A549 (cell line): Measurements from ENCODE around the gene ATP8A1.

Experiments
- CTCF ChIP-seq: fragments of >200 bp; sonication (Bioruptor Twin); formaldehyde crosslinking; IDR thresholded peaks from 3 replicates; pipeline ENCODE4 v1.5.1; 2016
- EP300 ChIP-seq, 2 experiments: fragments of >200 bp; sonication (Bioruptor Twin); formaldehyde crosslinking; IDR thresholded peaks; 2 replicates in 1 of 2; 3 replicates in 1 of 2; pipeline ENCODE4 v1.6.1; 2016 to 2017
- HDAC2 ChIP-seq: fragments of 200-600 bp; sonication (generic); IDR thresholded peaks from 2 replicates; pipeline ENCODE4 v1.6.1; 2016
- HEYL ChIP-seq: fragments of 250-450 bp; sonication (Bioruptor Pico); IDR thresholded peaks from 2 replicates; pipeline ENCODE4 v1.8.0; 2021; ENCODE audit warnings: mild to moderate bottlenecking, moderate library complexity
- JUN ChIP-seq, 2 experiments: fragments of >200 bp; sonication (Bioruptor Twin); formaldehyde crosslinking; IDR thresholded peaks; 2 replicates in 1 of 2; 3 replicates in 1 of 2; pipeline ENCODE4 v1.6.1; 2016 to 2017
- KDM5A ChIP-seq: fragments of 200-600 bp; sonication (generic); IDR thresholded peaks from 2 replicates; pipeline ENCODE4 v1.6.1; 2016; ENCODE audit warnings: antibody characterized with exemption, mild to moderate bottlenecking
- MYC ChIP-seq: IDR thresholded peaks from 2 replicates; pipeline ENCODE4 v1.6.1; 2012; ENCODE audit warnings: mild to moderate bottlenecking, inconsistent platforms, low read length, improper control_type of control experiment, borderline replicate concordance
- NFE2L2 ChIP-seq: fragments of 150-350 bp; conservative IDR thresholded peaks from 2 replicates; pipeline ENCODE4 v1.6.1; 2014; ENCODE audit warnings: low read length
- POLR2A ChIP-seq: IDR thresholded peaks from 2 replicates; pipeline ENCODE4 v1.6.1; 2012; ENCODE audit warnings: mild to moderate bottlenecking, low read length
- RFX5 ChIP-seq: fragments of 450-650 bp; IDR thresholded peaks from 2 replicates; pipeline ENCODE4 v1.7.1; 2014; ENCODE audit warnings: antibody characterized with exemption, mild to moderate bottlenecking, moderate library complexity
- TP53 ChIP-seq: fragments of 250-450 bp; sonication (Bioruptor Pico); IDR thresholded peaks from 2 replicates; pipeline ENCODE4 v1.5.0; 2021; ENCODE audit warnings: mild to moderate bottlenecking, moderate library complexity
- TF ChIP-seq, protein P1 (sequence below): fragments of 200-600 bp; sonication (generic); IDR thresholded peaks from 2 replicates; pipeline ENCODE4 v1.6.1; 2016; ENCODE audit warnings: antibody characterized with exemption, mild to moderate bottlenecking, moderate library complexity
- TF ChIP-seq, protein P2 (sequence below): IDR thresholded peaks from 2 replicates; pipeline ENCODE4 v1.6.1; 2012

GRCh38 chr4:42628740-42629139 lies 28.2 kb downstream of the ATP8A1 start:
- TF ChIP-seq EP300 (IDR thresholded peaks at IDR 0.05) (no peak), TP53 (CRISPR knock-in tag) (no peak), JUN (IDR thresholded peaks at IDR 0.05) (no peak), CTCF (no peak), KDM5A (no peak), HDAC2 (no peak), HEYL (no peak), MYC (no peak), NFE2L2 (no peak), POLR2A (no peak), RFX5 (no peak)
- TF ChIP-seq, protein P1, sequence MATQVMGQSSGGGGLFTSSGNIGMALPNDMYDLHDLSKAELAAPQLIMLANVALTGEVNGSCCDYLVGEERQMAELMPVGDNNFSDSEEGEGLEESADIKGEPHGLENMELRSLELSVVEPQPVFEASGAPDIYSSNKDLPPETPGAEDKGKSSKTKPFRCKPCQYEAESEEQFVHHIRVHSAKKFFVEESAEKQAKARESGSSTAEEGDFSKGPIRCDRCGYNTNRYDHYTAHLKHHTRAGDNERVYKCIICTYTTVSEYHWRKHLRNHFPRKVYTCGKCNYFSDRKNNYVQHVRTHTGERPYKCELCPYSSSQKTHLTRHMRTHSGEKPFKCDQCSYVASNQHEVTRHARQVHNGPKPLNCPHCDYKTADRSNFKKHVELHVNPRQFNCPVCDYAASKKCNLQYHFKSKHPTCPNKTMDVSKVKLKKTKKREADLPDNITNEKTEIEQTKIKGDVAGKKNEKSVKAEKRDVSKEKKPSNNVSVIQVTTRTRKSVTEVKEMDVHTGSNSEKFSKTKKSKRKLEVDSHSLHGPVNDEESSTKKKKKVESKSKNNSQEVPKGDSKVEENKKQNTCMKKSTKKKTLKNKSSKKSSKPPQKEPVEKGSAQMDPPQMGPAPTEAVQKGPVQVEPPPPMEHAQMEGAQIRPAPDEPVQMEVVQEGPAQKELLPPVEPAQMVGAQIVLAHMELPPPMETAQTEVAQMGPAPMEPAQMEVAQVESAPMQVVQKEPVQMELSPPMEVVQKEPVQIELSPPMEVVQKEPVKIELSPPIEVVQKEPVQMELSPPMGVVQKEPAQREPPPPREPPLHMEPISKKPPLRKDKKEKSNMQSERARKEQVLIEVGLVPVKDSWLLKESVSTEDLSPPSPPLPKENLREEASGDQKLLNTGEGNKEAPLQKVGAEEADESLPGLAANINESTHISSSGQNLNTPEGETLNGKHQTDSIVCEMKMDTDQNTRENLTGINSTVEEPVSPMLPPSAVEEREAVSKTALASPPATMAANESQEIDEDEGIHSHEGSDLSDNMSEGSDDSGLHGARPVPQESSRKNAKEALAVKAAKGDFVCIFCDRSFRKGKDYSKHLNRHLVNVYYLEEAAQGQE: no peak
- TF ChIP-seq, protein P2, sequence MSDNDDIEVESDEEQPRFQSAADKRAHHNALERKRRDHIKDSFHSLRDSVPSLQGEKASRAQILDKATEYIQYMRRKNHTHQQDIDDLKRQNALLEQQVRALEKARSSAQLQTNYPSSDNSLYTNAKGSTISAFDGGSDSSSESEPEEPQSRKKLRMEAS: no peak
